K562 (cell line): ENCODE measurements around the gene SMIM22. TPM values are rescaled to one million over a fixed set of nuclear protein-coding genes. Genes with fewer than 3 reads are reported as not detected.

Experiments
- C11orf30 ChIP-seq: fragments of 450-650 bp; IDR thresholded peaks from 2 replicates; pipeline ENCODE4 v1.6.1; 2016; ENCODE audit warnings: low read depth, mild to moderate bottlenecking
- CREB3 ChIP-seq: fragments of 450-650 bp; conservative IDR thresholded peaks from 2 replicates; pipeline ENCODE4 v1.6.1; 2016; ENCODE audit warnings: missing genetic modification characterization, low read depth, mild to moderate bottlenecking, missing compliant biosample characterization, moderate library complexity
- ESRRA ChIP-seq: fragments of 450-650 bp; IDR thresholded peaks from 2 replicates; pipeline ENCODE4 v1.6.1; 2014; ENCODE audit warnings: low read depth, mild to moderate bottlenecking, moderate library complexity, borderline replicate concordance
- FOS ChIP-seq: IDR thresholded peaks from 3 replicates; pipeline ENCODE4 v1.6.1; 2011; ENCODE audit not compliant: insufficient read length; ENCODE audit errors: extremely low read depth
- GTF2B ChIP-seq: IDR thresholded peaks from 2 replicates; pipeline ENCODE4 v1.6.1; 2011; ENCODE audit not compliant: insufficient read length; ENCODE audit errors: extremely low read depth
- IFI16 ChIP-seq: fragments of 250-450 bp; sonication (Bioruptor Pico); IDR thresholded peaks from 2 replicates; pipeline ENCODE4 v2.1.2; 2022; ENCODE audit warnings: mild to moderate bottlenecking, inconsistent platforms
- MAFG ChIP-seq: fragments of 450-650 bp; conservative IDR thresholded peaks from 2 replicates; pipeline ENCODE4 v1.6.1; 2016; ENCODE audit warnings: missing genetic modification characterization, missing compliant biosample characterization
- MCM2 ChIP-seq: fragments of 450-650 bp; IDR thresholded peaks from 2 replicates; pipeline ENCODE4 v1.6.1; 2017; ENCODE audit warnings: low read depth, mild to moderate bottlenecking
- MECOM ChIP-seq: fragments of 250-450 bp; sonication (Bioruptor Pico); IDR thresholded peaks from 2 replicates; pipeline ENCODE4 v1.8.0; 2022; ENCODE audit warnings: inconsistent platforms
- PURB ChIP-seq: sonication (generic); formaldehyde crosslinking; IDR thresholded peaks from 2 replicates; pipeline ENCODE4 v1.9.0; 2021; ENCODE audit warnings: low read depth, mild to moderate bottlenecking, missing genetic modification reagents
- RHOXF2B ChIP-seq: fragments of 250-450 bp; sonication (Bioruptor Pico); conservative IDR thresholded peaks from 2 replicates; pipeline ENCODE4 v1.5.1; 2021
- SMAD1 ChIP-seq: fragments of 150-350 bp; IDR thresholded peaks from 2 replicates; pipeline ENCODE4 v1.6.1; 2014; ENCODE audit warnings: low read length, low read depth; ENCODE audit not compliant: partially characterized antibody
- THRA ChIP-seq: fragments of 450-650 bp; IDR thresholded peaks from 2 replicates; pipeline ENCODE4 v1.6.1; 2017; ENCODE audit warnings: mild to moderate bottlenecking, moderate library complexity
- U2AF1 ChIP-seq: fragments of 200-400 bp; formaldehyde crosslinking; optimal IDR thresholded peaks from 2 replicates; pipeline ENCODE3; 2017; ENCODE audit warnings: mild to moderate bottlenecking, low read depth, low read length, moderate library complexity
- XRCC5 ChIP-seq: fragments of 200-400 bp; formaldehyde crosslinking; IDR thresholded peaks from 2 replicates; pipeline ENCODE4 v1.6.1; 2017; ENCODE audit warnings: low read depth, mild to moderate bottlenecking, low read length
- ZNF134 ChIP-seq: fragments of 250-450 bp; sonication (Bioruptor Pico); conservative IDR thresholded peaks from 2 replicates; pipeline ENCODE4 v1.4.0; 2020
- ZNF165 ChIP-seq: fragments of 250-450 bp; sonication (Bioruptor Pico); IDR thresholded peaks from 2 replicates; pipeline ENCODE4 v1.4.0; 2020; ENCODE audit warnings: borderline replicate concordance
- ZNF695 ChIP-seq: fragments of 450-650 bp; formaldehyde crosslinking; IDR thresholded peaks from 2 replicates; pipeline ENCODE4 v1.4.0; 2020; ENCODE audit warnings: mild to moderate bottlenecking, moderate library complexity
- polyA plus RNA-seq, 8 experiments: library from polyadenylated mRNA; depleted of rRNA in 4 of 8; stranded (reverse) in 5 of 8; unstranded in 3 of 8; fragments of >200 nt; fragmentation: Nextera tagmentation in 2 of 8; fragmentation: Illumina TruSeq in 1 of 8; extraction: Ambion mirVana in 2 of 8; extraction: Trizol in 1 of 8; gene quantifications; 2 replicates each; pipeline versions ENCODE4 v1.2.1 to v1.2.3, GENCODE V29; 2011 to 2014; ENCODE audit warnings: inconsistent platforms in 1 of 8, missing spikeins in 1 of 8
- total RNA-seq, 7 experiments: library from RNA; depleted of rRNA in 6 of 7; stranded (reverse); fragments of >200 nt in 6 of 7; fragmentation: Illumina TruSeq in 2 of 7; extraction: Trizol in 2 of 7; gene quantifications; 2 replicates each; pipeline versions ENCODE4 v1.2.1 to v1.2.3, GENCODE V29; 2011 to 2021; ENCODE audit warnings: low replicate concordance in 1 of 7
- TF ChIP-seq, protein P1 (sequence below): fragments of 450-650 bp; IDR thresholded peaks from 2 replicates; pipeline ENCODE4 v1.6.1; 2016; ENCODE audit warnings: low read depth, mild to moderate bottlenecking, moderate library complexity
- TF ChIP-seq, protein P2 (sequence below), 2 experiments: fragments of 450-650 bp in 1 of 2; sonication (generic) in 1 of 2; formaldehyde crosslinking; conservative IDR thresholded peaks; 2 replicates each; pipeline versions ENCODE4 v1.4.0 to v1.8.1; 2020 to 2022; ENCODE audit warnings: mild to moderate bottlenecking in 1 of 2, missing genetic modification reagents in 1 of 2

SMIM22 gene
- total and polyA plus RNA-seq, 9 of the 15 experiments (the other 6 are each of a cell fraction or from before 2014, with no cell fraction given): not detected

DNA sequence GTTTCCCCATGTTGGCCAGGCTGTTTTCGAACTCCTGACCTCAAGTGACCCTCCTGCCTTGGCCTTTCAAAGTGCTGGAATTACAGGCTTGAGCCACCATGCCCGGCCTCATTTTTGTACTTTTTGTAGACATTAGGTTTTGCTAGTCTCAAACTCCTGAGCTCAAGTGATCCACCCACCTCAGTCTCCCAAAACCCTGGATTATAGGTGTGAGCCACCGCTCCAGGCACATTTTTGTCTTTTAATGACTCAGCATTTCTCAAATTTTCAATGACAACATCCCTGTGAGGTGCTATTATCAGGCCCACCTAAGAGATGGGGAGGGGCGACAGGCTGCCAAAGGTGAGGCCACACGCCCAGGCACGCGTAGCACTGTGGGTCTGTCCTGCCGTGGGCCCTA is 8.1 kb upstream of the SMIM22 start (continued):
- TF ChIP-seq ZNF165 (CRISPR knock-in tag) (no peak), FOS (no peak), MAFG (tag) (peak; percentile 95), MECOM (CRISPR knock-in tag) (no peak), C11orf30 (peak; percentile 96), IFI16 (CRISPR knock-in tag) (no peak), ESRRA (no peak), RHOXF2B (CRISPR knock-in tag) (no peak), GTF2B (no peak), THRA (peak; percentile 56; the same call in 1 of the 2 replicates), XRCC5 (no peak), PURB (CRISPR knock-in tag) (no peak), MCM2 (no peak), U2AF1 (no peak), ZNF695 (CRISPR knock-in tag) (no peak), CREB3 (tag) (no peak), ZNF134 (CRISPR knock-in tag) (no peak), SMAD1 (no peak)
- TF ChIP-seq, protein P1, sequence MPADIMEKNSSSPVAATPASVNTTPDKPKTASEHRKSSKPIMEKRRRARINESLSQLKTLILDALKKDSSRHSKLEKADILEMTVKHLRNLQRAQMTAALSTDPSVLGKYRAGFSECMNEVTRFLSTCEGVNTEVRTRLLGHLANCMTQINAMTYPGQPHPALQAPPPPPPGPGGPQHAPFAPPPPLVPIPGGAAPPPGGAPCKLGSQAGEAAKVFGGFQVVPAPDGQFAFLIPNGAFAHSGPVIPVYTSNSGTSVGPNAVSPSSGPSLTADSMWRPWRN: no peak
- TF ChIP-seq, protein P2, sequence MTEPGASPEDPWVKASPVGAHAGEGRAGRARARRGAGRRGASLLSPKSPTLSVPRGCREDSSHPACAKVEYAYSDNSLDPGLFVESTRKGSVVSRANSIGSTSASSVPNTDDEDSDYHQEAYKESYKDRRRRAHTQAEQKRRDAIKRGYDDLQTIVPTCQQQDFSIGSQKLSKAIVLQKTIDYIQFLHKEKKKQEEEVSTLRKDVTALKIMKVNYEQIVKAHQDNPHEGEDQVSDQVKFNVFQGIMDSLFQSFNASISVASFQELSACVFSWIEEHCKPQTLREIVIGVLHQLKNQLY (CRISPR knock-in tag; conservative IDR thresholded peaks at IDR 0.05): no peak
